ENCODE measurements around the gene VSTM2L. TPM values are rescaled to one million over a fixed set of nuclear protein-coding genes. Genes with fewer than 3 reads are reported as not detected.

VSTM2L gene
- total and polyA plus RNA-seq, 9 of the 15 experiments (the other 6 are each of a cell fraction or from before 2014, with no cell fraction given), result not detected

DNA sequence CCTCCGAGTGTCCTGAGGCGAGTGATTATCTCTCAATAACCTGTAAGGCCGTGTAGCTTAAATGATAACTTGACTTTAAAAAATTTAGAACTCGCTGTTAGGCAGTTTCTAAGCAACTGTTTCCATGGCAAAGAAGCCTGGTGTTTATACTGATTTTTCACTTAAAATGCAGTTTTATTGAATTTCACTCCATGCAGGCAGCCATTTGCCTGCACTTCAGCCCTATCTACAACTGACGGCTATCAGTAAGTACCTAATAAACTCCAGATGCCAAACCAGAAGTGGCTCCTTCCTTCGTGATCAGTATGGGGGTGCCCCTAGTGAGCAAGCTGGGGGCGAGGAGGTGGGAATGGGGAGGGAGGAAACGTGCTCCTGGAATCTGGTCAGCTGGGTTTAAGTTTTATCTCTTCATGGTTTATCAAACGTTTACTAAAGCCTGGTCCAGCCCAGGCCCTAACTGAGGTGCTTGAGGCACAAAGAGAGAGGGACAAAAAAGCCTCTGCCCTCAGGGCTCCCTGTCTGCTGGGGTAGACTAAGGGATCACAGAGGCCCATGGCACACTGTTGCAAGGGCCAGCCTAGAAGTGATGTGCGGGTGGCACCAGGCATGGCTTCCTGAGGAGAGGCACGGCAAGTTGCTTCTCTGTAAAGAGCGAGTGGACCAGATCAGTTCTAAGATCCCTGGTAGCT, 84.8 kb downstream of the VSTM2L start (continued):
- TF ChIP-seq, protein P1, sequence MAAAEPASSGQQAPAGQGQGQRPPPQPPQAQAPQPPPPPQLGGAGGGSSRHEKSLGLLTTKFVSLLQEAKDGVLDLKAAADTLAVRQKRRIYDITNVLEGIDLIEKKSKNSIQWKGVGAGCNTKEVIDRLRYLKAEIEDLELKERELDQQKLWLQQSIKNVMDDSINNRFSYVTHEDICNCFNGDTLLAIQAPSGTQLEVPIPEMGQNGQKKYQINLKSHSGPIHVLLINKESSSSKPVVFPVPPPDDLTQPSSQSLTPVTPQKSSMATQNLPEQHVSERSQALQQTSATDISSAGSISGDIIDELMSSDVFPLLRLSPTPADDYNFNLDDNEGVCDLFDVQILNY (CRISPR knock-in tag; IDR thresholded peaks at IDR 0.05), result no peak
- no peak for TF ChIP-seq ZNF766 (CRISPR knock-in tag; conservative IDR thresholded peaks at IDR 0.05)
- TF ChIP-seq ZNF830 (CRISPR knock-in tag; IDR thresholded peaks at IDR 0.05), result no peak
- no peak for TF ChIP-seq TCF7 (IDR thresholded peaks at IDR 0.05; ENCODE audit: borderline replicate concordance)
- peak; percentile 56; the same call in 1 of the 2 replicates for TF ChIP-seq NCOR1 (IDR thresholded peaks at IDR 0.05)
- TF ChIP-seq, protein P2, sequence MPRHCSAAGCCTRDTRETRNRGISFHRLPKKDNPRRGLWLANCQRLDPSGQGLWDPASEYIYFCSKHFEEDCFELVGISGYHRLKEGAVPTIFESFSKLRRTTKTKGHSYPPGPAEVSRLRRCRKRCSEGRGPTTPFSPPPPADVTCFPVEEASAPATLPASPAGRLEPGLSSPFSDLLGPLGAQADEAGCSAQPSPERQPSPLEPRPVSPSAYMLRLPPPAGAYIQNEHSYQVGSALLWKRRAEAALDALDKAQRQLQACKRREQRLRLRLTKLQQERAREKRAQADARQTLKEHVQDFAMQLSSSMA (CRISPR knock-in tag; IDR thresholded peaks at IDR 0.05), result no peak
- 0 out of 2 replicates have a peak, but pooled peaks have one; percentile 57 for TF ChIP-seq TEAD4 (IDR thresholded peaks at IDR 0.05; ENCODE audit: low read length)
- TF ChIP-seq TEAD4 (CRISPR knock-in tag; IDR thresholded peaks at IDR 0.05; ENCODE audit: borderline replicate concordance), result no peak
- no peak for TF ChIP-seq NFXL1 (CRISPR knock-in tag; IDR thresholded peaks at IDR 0.05)
- no peak for TF ChIP-seq MED1 (CRISPR knock-in tag; IDR thresholded peaks at IDR 0.05; ENCODE audit: borderline replicate concordance)

Measured in K562 (cell line).